A549 treated with AZD9567 at 1 μM for 4 hours (cell line): ENCODE data around the gene NPHS2. TPM values are rescaled to one million over a fixed set of nuclear protein-coding genes. Genes with fewer than 3 reads are reported as not detected.

Experiments used
- total RNA-seq: library from RNA; stranded (reverse); fragments of 200-300 nt; extraction: Qiagen RNA extraction; gene quantifications from 5 replicates; pipeline ENCODE4 v1.2.3, GENCODE V29; 2022; ENCODE audit not compliant: insufficient read depth

NPHS2 gene
- not detected in 5 replicates for total RNA-seq

GRCh38 chr1:179575497-179576314 lies at the start of gene NPHS2:
NPHS2 (minus strand) TSS chr1:179575948; CDS start chr1:179575864, 84 bp downstream.

GRCh38 chr1:179591592-179592580 lies 16.1 kb upstream of the NPHS2 start, which contains the start of gene TDRD5:
TDRD5 (plus strand) TSS chr1:179591832; CDS start chr1:179592616, 784 bp downstream.

Other genes with a start within 250 kb of the NPHS2 start
- gene AXDND1, start 210.0 kb downstream of the NPHS2 start, total RNA-seq = 0.24 to 0.68 TPM (median 0.31 TPM) in 4 of 5 replicates, not detected in the other
- gene TDRD5, start 15.9 kb upstream of the NPHS2 start, total RNA-seq = 0.05 to 0.09 TPM in 2 of 5 replicates, not detected in the others
- gene FAM163A, start 167.3 kb upstream of the NPHS2 start, total RNA-seq = not detected in 5 replicates